Adrenal gland (tissue), 5 donors: Measurements from ENCODE around the gene CST7.
"Not testable (repeated sequence)": the region's sequence is repeated elsewhere in the genome, so short reads cannot be mapped to it uniquely, and the experiment has no call there.

Experiments used
- POLR2A ChIP-seq, 2 donors: fragments of 450-650 bp; IDR thresholded peaks; one replicate each; pipeline ENCODE4 v1.6.1; 2017; ENCODE audit warnings: antibody characterized with exemption in 2 of 2, mild to moderate bottlenecking in 2 of 2, moderate library complexity in 1 of 2
- TF ChIP-seq, protein P1 (sequence below), 6 experiments: fragments of 450-650 bp in 4 of 6; fragments of 200-600 bp in 2 of 6; sonication (generic) in 1 of 6; IDR thresholded peaks; 1 replicate in 5 of 6; 2 replicates in 1 of 6; pipeline versions ENCODE4 v1.5.1 to v1.8.0; 2016 to 2021; ENCODE audit warnings: antibody characterized with exemption in 6 of 6, mild to moderate bottlenecking in 2 of 6, moderate library complexity in 1 of 6
- donor health status: DM: no; HTN: no; CAD: no.

DNA sequence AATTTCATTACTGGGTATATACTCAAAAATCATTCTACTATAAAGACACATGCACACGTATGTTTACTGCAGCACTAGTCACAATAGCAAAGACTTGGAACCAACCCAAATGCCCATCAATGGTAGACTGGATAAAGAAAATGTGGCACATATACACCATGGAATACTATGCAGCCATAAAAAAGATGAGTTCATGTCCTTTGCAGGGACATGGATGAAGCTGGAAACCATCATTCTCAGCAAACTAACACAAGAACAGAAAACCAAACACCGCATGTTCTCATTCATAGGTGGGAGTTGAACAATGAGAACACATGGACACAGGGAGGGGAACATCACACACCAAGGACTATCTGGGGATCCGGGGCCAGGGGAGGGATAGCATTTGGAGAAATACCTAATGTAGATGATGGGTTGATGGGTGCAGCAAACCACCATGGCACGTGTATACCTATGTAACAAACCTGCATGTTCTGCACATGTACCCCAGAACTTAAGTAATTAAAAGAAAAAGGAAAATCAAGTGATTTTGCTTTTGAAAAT is 602 bp upstream of the CST7 start:
- TF ChIP-seq, protein P1, sequence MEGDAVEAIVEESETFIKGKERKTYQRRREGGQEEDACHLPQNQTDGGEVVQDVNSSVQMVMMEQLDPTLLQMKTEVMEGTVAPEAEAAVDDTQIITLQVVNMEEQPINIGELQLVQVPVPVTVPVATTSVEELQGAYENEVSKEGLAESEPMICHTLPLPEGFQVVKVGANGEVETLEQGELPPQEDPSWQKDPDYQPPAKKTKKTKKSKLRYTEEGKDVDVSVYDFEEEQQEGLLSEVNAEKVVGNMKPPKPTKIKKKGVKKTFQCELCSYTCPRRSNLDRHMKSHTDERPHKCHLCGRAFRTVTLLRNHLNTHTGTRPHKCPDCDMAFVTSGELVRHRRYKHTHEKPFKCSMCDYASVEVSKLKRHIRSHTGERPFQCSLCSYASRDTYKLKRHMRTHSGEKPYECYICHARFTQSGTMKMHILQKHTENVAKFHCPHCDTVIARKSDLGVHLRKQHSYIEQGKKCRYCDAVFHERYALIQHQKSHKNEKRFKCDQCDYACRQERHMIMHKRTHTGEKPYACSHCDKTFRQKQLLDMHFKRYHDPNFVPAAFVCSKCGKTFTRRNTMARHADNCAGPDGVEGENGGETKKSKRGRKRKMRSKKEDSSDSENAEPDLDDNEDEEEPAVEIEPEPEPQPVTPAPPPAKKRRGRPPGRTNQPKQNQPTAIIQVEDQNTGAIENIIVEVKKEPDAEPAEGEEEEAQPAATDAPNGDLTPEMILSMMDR (IDR thresholded peaks at IDR 0.05): not testable (repeated sequence)
- not testable (repeated sequence) for TF ChIP-seq POLR2A (IDR thresholded peaks at IDR 0.05)
